Measurements from ENCODE around the gene CSNK1G3.

GRCh38 chr5:123490974-123491373, 21.0 kb upstream of the CSNK1G3 start:
- no peak for TF ChIP-seq CTCF (IDR thresholded peaks at IDR 0.05)
- no peak for TF ChIP-seq POLR2A (IDR thresholded peaks at IDR 0.05)
